HG03354 (cell line): ENCODE results near the gene LRRC32.

Experiments used
- ATAC-seq: cut with Tn5 transposase; IDR thresholded peaks from one replicate; pipeline ENCODE4 v1.9.1; 2021; ENCODE audit warnings: mild to moderate bottlenecking; ENCODE audit not compliant: unreplicated experiment, poor library complexity, severe bottlenecking

LRRC32 gene

GRCh38 chr11:76666408-76666807 lies 4.1 kb downstream of the LRRC32 start:
- peak; percentile 58 for ATAC-seq

DNA sequence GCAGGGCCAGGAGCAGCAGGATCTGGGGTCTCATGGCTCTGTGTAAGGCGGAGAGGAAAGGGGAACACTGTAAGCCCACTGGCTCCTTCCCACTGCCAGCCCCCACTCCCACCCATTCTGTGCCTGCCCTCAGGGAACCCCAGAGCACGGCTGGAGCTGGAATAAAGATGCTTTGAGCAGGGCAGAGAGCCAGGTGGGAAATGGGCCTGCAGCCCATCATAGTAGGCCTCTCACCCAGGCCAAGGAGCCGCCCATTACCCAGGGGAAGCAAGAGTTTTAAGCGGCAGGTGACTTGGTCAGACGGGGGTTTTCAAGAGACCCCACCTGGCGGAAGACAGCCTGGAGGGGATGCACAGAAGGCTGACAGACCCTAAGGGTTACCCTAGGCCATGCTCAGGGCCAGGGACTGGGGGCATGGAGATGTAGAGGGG lies 4.6 kb downstream of the LRRC32 start:
- ATAC-seq = no peak

DNA sequence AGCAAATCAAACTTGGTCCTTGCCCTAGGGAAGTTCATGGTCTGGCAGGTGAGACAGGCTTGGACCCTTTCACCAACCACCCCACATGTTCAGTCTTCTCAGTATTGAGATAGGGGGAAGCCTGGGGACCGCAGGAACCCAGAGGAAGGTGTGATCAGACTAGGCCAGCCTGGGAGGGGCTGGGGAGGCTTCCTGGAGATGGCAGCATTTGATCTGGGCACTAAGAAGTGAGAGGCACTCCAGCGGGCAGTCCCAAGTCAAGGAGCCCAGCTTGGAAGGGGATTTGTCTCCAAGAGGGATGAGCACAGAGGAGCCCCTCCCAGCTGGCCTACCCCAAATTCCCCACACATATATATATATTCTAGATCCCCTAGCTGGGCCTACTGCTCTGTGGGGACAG lies 5.4 kb downstream of the LRRC32 start:
- peak; percentile 34 for ATAC-seq

GRCh38 chr11:76664578-76665061 lies 5.9 kb downstream of the LRRC32 start:
- ATAC-seq = peak; percentile 66

- no peak for ATAC-seq
Observed at GRCh38 chr11:76663912-76664440, 6.6 kb downstream of the LRRC32 start.

DNA sequence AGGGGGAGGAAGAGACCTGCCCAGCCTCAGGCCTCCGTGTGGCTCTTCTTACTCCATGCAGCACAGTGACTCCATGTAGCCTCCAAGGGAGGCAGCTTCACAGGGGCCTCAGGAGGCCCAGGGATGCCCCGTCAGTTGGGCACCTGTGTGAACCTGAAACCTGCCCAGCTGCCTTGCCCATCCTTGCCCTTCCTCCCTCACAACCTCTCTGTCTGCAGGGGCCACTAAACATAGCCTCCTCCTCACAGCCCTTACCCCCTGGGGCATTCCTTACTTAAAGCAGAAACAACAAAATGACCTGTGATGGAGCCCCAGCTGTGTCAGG lies 7.1 kb downstream of the LRRC32 start:
- ATAC-seq = no peak

DNA sequence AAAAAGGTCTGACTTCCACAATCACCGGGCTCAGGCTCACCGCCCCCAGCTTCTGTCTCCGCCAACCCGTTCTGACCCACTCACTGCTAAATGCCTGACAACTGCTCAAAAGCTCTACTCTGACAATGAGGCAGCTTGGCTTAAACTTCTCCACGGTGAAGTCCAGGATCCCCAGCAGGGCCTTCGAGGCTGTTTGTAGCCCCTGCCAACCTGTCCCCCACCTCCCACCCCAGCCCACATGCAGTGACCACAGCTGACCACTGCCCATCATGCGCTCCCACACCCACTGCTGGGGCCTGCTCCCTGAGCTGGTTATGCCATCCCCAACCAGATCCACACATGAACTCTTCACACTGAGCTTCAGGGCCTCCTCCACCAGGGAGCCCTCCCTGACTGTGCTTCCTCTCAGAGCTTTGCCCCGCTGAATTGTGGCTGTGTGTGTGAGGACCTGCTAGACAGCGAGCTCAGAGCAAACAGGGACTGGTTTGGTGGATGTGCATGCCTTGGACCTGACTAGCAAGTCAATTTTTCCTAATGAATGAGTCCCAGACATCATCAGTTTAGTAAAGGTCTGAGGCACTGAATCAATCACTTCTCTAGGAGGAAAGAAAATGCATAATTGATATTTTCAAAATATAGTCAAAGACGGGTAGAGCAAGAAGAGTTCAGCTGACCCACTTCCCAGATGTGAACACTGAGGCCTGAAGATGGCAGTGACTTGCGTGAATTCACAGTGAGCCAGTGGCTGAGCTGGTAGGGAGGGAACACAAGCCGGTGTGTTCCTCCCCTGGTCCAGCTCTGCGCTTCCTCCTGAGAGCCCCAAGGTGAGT lies 7.7 kb downstream of the LRRC32 start:
- ATAC-seq = no peak

DNA sequence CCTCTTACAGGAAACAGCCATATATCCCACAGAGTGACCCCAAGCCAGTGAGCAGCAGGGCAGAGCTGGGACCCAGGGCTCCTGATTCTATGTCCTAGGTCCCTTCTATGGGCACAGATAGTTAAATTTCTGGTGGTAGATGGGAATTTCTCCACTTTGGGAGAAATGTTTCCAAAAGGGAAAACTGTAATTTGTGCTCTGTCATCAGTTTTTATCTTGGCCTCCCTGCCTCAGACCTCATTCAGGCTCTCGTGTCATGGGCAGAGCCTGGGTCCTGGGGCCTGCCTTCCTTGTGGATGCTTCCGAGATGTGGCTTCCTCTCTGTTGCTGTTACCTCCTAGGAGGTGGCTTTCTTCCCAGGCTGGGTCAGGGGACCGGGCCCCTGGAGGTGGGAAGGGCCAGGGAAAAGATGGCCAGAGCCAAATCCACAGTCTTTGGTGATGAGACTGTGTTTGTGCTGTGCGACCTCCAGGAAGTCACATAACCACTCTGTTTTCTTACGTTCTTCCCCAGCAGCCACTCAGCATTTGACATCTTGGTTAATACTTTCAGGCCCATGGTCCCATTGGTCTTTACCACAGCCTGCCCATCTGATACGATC lies 8.6 kb downstream of the LRRC32 start:
- no peak for ATAC-seq

GRCh38 chr11:76661306-76661751 lies 9.2 kb downstream of the LRRC32 start:
- ATAC-seq = no peak

GRCh38 chr11:76660533-76661305 lies 9.8 kb downstream of the LRRC32 start:
- no peak for ATAC-seq

DNA sequence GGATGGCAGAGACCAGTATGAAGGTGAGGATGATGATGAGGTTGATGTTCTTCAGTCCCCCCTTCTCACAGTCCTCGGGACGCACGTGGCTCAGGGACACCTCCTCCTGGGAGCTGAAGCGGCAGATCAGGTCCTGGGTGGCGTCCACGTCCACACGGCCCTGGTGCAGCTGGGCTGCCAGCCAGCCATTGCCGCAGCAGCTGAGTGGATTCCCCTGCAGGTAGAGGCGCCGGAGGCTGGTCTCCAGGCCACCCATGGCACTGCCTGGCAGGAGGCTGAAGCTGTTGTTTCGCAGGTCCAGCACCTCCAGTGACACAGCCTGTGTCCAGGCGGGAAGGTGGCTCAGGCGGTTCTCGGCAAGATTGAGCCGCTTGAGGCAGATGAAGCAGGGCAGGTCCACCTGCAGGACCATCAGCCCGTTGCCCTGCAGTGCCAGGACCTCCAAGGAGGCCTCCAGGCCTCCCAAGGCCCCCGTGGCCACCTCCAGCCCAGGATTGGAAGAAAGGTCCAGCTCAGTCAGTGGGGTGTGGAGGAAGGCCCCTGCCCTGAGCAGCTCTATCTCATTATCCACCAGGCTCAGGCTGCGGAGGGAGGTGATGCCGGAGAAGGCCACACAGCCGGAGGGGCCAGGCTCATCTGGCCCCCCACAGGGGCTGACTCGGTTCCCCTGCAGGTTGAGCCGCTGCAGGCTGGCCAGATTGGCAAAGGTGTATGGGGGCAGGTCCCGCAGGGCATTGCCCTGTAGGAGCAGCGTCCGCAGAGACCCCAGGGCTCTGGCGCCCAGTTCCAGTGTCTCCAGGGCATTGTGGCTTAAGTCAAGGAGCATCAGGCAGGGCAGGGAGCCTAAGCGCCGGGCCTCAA lies 10.6 kb downstream of the LRRC32 start:
- ATAC-seq = no peak

GRCh38 chr11:76658651-76659650 lies 11.6 kb downstream of the LRRC32 start:
- no peak for ATAC-seq

DNA sequence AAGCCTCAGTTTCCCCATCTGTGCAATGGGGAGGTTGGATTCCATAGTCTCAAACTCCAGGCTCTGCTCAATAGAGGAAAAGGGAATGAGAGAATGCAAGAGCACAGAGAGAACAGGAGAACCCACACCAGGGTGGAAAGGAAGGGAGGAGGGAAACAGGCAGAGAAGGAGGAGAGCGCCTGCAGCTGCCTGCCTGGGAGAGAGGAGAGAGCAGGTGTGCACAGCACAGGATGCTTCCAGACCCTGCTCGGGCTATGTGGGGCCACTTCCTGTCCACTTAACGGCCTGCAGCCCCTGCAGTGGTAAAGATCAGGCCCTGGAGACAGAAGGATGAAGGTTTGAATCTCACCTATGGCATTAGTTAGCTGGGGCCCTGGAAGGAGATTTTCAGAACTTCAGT lies 12.3 kb downstream of the LRRC32 start:
- ATAC-seq = no peak

DNA sequence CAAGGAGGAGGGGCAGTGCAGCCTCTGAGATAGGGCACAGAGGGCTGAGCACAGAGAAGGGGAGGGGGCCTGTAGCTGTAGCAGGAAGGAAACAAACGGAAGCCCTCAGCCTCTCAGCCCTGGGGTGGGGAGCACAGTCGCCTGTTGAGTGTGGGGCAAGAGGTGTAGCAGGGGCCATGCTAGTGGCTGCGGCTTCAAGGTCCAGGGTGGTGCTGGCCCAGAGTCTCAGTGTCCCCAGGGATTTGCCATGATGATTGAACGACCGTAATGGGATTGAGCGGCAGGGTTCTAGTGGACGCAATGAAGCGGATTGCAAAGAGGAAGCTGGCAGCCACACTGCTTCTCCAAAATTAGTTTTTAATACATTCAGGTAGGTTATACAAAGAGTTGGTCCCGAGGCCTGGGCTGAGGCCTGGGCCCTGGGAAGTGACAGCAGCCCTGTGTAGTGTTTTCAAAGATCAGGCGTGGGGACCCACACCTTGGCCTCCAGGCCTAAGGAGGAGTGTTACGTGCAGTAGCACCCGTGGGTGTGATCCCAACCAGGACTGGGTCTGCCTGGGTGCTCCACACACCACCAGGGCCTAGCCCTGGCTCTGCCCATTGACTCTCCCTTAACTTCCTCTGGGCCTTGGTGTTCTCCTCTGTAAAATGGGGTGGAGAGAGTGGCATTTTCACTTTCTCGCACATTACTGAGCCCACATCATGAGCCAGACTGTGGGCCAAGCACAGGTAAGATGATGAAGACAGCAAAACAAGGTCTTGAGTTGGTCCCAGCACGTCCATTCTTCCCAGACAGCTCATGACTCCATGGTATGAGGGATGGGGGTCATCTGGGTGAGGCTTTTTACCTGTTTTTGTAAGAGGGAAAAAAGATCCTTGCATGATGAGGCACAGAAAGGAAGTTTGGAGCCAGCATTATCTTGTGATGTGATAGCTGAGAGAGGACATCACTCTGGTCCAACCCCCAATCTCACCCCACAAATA lies 13.1 kb downstream of the LRRC32 start:
- no peak for ATAC-seq

GRCh38 chr11:76656571-76657081 lies 13.9 kb downstream of the LRRC32 start:
- no peak for ATAC-seq

GRCh38 chr11:76656050-76656531 lies 14.5 kb downstream of the LRRC32 start:
- ATAC-seq = no peak
